Left lung (tissue), 10 donors: ENCODE data around the gene ACADL. TPM values are rescaled to one million over a fixed set of nuclear protein-coding genes. Genes with fewer than 3 reads are reported as not detected.

Experiments
- ATAC-seq: fragments of 200-7000 bp; cut with Tn5 transposase; one replicate; pipeline ENCODE4 v1.9.1; 2020; ENCODE audit warnings: moderate library complexity
- DNase-seq, 4 donors: peaks; one replicate each; pipeline ENCODE4 v3.0.0-alpha.2; 2013 to 2020
- H3K27ac ChIP-seq, 2 donors: fragments of 200-600 bp; sonication (generic) in 1 of 2; one replicate each; pipeline versions ENCODE4 v1.5.0 to v1.8.0; 2020 to 2021
- H3K27me3 ChIP-seq, 2 donors: fragments of 200-600 bp; sonication (generic) in 1 of 2; one replicate each; pipeline versions ENCODE4 v1.5.0 to v1.8.0; 2020 to 2021
- H3K36me3 ChIP-seq, 2 donors: fragments of 200-600 bp; sonication (generic) in 1 of 2; one replicate each; pipeline versions ENCODE4 v1.5.0 to v1.8.0; 2020 to 2021
- H3K4me1 ChIP-seq, 2 donors: fragments of 200-600 bp; one replicate each; pipeline ENCODE4 v1.8.0; 2021
- H3K4me3 ChIP-seq, 2 donors: fragments of 200-600 bp; sonication (generic) in 1 of 2; one replicate each; pipeline versions ENCODE4 v1.5.0 to v1.8.0; 2020 to 2021; ENCODE audit warnings: mild to moderate bottlenecking in 1 of 2
- H3K9me3 ChIP-seq, 2 donors: fragments of 200-600 bp; sonication (generic) in 1 of 2; one replicate each; pipeline versions ENCODE4 v1.5.0 to v1.8.0; 2020 to 2021
- CTCF ChIP-seq, 2 donors: fragments of 200-600 bp; sonication (generic) in 1 of 2; IDR thresholded peaks; one replicate each; pipeline versions ENCODE4 v1.5.0 to v1.8.0; 2021; ENCODE audit warnings: antibody characterized with exemption in 2 of 2
- intact Hi-C, 2 donors: fragments of 100-400 bp; cut with DNase I; formaldehyde crosslinking; loops; one replicate each; pipeline versions ENCODE4 v1.11.2 to v1.14.2; 2022
- polyA plus RNA-seq, 6 donors: library from polyadenylated mRNA; unstranded; fragments of 120-200 nt; gene quantifications; one replicate each; pipeline ENCODE4 v1.2.1, GENCODE V29; 2013; ENCODE audit not compliant: insufficient read length in 6 of 6
- total RNA-seq, 2 donors: library from RNA; stranded (reverse); fragmentation: NEBNext Ultra II Directional; extraction: Animal tissue kit (Norgen Biotek cat#: 25700); gene quantifications; one replicate each; pipeline ENCODE4 v1.2.1, GENCODE V29; 2021
- donor health status: DM: no; HTN: yes; CAD: no.
- donor health status: DM: no; HTN: no; CAD: no.

Gene ACADL
- total and polyA plus RNA-seq, 8 donors, result 14.6 to 32.9 (median 18.8) TPM

- Histone ChIP-seq H3K27ac (peak overlapping the region; percentile 1 to 40), H3K27me3 (no peaks in the 10 kb centered on the region), H3K9me3 (no peaks in the 10 kb centered on the region), H3K4me1 (peaks cover 0 to 6% of the 10 kb centered on the region in 2 donors), H3K4me3 (peak overlapping the region in 1 of 2 donors; percentile 0), H3K36me3 (no peaks in the 10 kb centered on the region)
- ATAC-seq, result peak; percentile 80
- no peak for TF ChIP-seq CTCF (IDR thresholded peaks at IDR 0.05)
- intact Hi-C loops, result loop anchor here in 1 of 2 donors (10.0 kb wide), 1 partner anchor 142 kb away; no protein-coding TSS in a partner anchor
- peak in 3 of 4 donors; percentile 41 to 45 (median 41) for DNase-seq
Observed at GRCh38 chr2:210252699-210253606, 27.7 kb upstream of the ACADL start.

GRCh38 chr2:210250622-210251021 lies 25.4 kb upstream of the ACADL start:
- no peak overlapping the region for H3K4me3 ChIP-seq
- no peak overlapping the region for H3K27ac ChIP-seq
- intact Hi-C loops, result loop anchor here in 1 of 2 donors (10.0 kb wide), 1 partner anchor 144 kb away; no protein-coding TSS in a partner anchor
- no peaks in the 10 kb centered on the region for H3K27me3 ChIP-seq
- no peak for TF ChIP-seq CTCF (IDR thresholded peaks at IDR 0.05)
- H3K4me1 ChIP-seq, result peaks cover 0 to 6% of the 10 kb centered on the region in 2 donors
- DNase-seq, result no peak
- H3K9me3 ChIP-seq, result no peaks in the 10 kb centered on the region
- H3K36me3 ChIP-seq, result no peaks in the 10 kb centered on the region
- ATAC-seq, result peak; percentile 25

GRCh38 chr2:210233487-210233886 lies 8.2 kb upstream of the ACADL start:
- no peak for DNase-seq

GRCh38 chr2:210230984-210231383 lies 5.7 kb upstream of the ACADL start:
- TF ChIP-seq CTCF (IDR thresholded peaks at IDR 0.05), result no peak
- Histone ChIP-seq H3K27ac (no peak overlapping the region), H3K36me3 (no peaks in the 10 kb centered on the region), H3K4me3 (no peak overlapping the region), H3K4me1 (no peaks in the 10 kb centered on the region), H3K9me3 (no peaks in the 10 kb centered on the region), H3K27me3 (peaks cover 0 to 17% of the 10 kb centered on the region in 2 donors)
- intact Hi-C loops, result no loop called here
- ATAC-seq (no peak), DNase-seq (no peak)

More at GRCh38 chr2:210233487-210233886, 8.2 kb upstream of the ACADL start:
- H3K27ac ChIP-seq, result no peak overlapping the region
- no peaks in the 10 kb centered on the region for H3K36me3 ChIP-seq
- H3K27me3 ChIP-seq, result no peaks in the 10 kb centered on the region
- intact Hi-C loops, result no loop called here
- H3K4me3 ChIP-seq, result no peak overlapping the region
- no peaks in the 10 kb centered on the region for H3K9me3 ChIP-seq
- no peak for TF ChIP-seq CTCF (IDR thresholded peaks at IDR 0.05)
- ATAC-seq, result peak; percentile 80
- H3K4me1 ChIP-seq, result no peaks in the 10 kb centered on the region

- intact Hi-C loops, result no loop called here
- H3K4me3 ChIP-seq, result no peak overlapping the region
- H3K4me1 ChIP-seq, result no peaks in the 10 kb centered on the region
- no peak for TF ChIP-seq CTCF (IDR thresholded peaks at IDR 0.05)
- no peaks in the 10 kb centered on the region for H3K9me3 ChIP-seq
- ATAC-seq (no peak), DNase-seq (no peak)
- H3K36me3 ChIP-seq, result no peaks in the 10 kb centered on the region
- H3K27ac ChIP-seq, result no peak overlapping the region
- H3K27me3 ChIP-seq, result peaks cover 3 to 22% of the 10 kb centered on the region in 2 donors
Observed at GRCh38 chr2:210230518-210230917, 5.3 kb upstream of the ACADL start.
